SW480 (cell line): Measurements from ENCODE around the gene KBTBD4.
"Not testable (repeated sequence)": the region's sequence is repeated elsewhere in the genome, so short reads cannot be mapped to it uniquely, and the experiment has no call there.

Experiments
- DNase-seq: peaks from one replicate; pipeline ENCODE4 v3.0.0-alpha.2; 2016; ENCODE audit warnings: low spot score

Gene KBTBD4

GRCh38 chr11:47526032-47526431, 52.7 kb downstream of the KBTBD4 start:
- not testable (repeated sequence) for DNase-seq

GRCh38 chr11:47524291-47524874, 54.4 kb downstream of the KBTBD4 start:
- DNase-seq = no peak

GRCh38 chr11:47523490-47524225, 55.1 kb downstream of the KBTBD4 start:
- peak; percentile 54 for DNase-seq
